GM21381 (cell line): Measurements from ENCODE around the gene ODAM.
A peak's percentile ranks its signal among the peaks of the same experiment; 100 is the strongest.
"Not testable (repeated sequence)": the region's sequence is repeated elsewhere in the genome, so short reads cannot be mapped to it uniquely, and the experiment has no call there.

Source experiments
- ATAC-seq: cut with Tn5 transposase; IDR thresholded peaks from one replicate; pipeline ENCODE4 v1.9.1; 2021; ENCODE audit warnings: mild to moderate bottlenecking, moderate library complexity; ENCODE audit not compliant: unreplicated experiment

Gene ODAM

GRCh38 chr4:70195425-70195824 is at the start of gene ODAM:
TSS of gene ODAM (plus strand) at chr4:70195725. CDS start at chr4:70196544, 819 bp downstream.
- ATAC-seq: no peak

GRCh38 chr4:70151271-70151670 is 44.3 kb upstream of the ODAM start:
- ATAC-seq: no peak

- ATAC-seq: no peak
These were observed 43.4 kb upstream of the ODAM start for GRCh38 chr4:70152088-70152487.

GRCh38 chr4:70153937-70154336 is 41.6 kb upstream of the ODAM start, which contains the start of gene PRR27:
TSS of gene PRR27 (plus strand) at chr4:70154237. CDS start at chr4:70154376, 139 bp downstream.
- no peak for ATAC-seq

GRCh38 chr4:70158576-70158975 is 36.9 kb upstream of the ODAM start:
- no peak for ATAC-seq

- no peak for ATAC-seq
These were observed 18.4 kb upstream of the ODAM start for GRCh38 chr4:70177090-70177489.

- no peak for ATAC-seq
These were observed 17.4 kb upstream of the ODAM start for GRCh38 chr4:70178075-70178660.

- no peak for ATAC-seq
These were observed 15.7 kb upstream of the ODAM start for GRCh38 chr4:70179811-70180210.

GRCh38 chr4:70181864-70182263 is 13.7 kb upstream of the ODAM start:
- no peak for ATAC-seq

- ATAC-seq: no peak
These were observed 12.9 kb upstream of the ODAM start for GRCh38 chr4:70182517-70183167.

- ATAC-seq: peak; percentile 77
These were observed 12.2 kb upstream of the ODAM start for GRCh38 chr4:70183168-70183939.

GRCh38 chr4:70183940-70184246 is 11.6 kb upstream of the ODAM start:
- no peak for ATAC-seq

- ATAC-seq: no peak
These were observed 8.3 kb upstream of the ODAM start for GRCh38 chr4:70187216-70187615.

GRCh38 chr4:70190579-70190978 is 4.9 kb upstream of the ODAM start:
- no peak for ATAC-seq

GRCh38 chr4:70191647-70192046 is 3.9 kb upstream of the ODAM start:
- no peak for ATAC-seq

GRCh38 chr4:70192895-70193294 is 2.6 kb upstream of the ODAM start:
- no peak for ATAC-seq

GRCh38 chr4:70196857-70197256 is 1.3 kb downstream of the ODAM start:
- no peak for ATAC-seq

GRCh38 chr4:70197842-70198241 is 2.3 kb downstream of the ODAM start:
- ATAC-seq: no peak

- ATAC-seq: no peak
These were observed 8.1 kb downstream of the ODAM start for GRCh38 chr4:70203601-70204000.

- ATAC-seq: not testable (repeated sequence)
These were observed 17.2 kb downstream of the ODAM start for GRCh38 chr4:70212752-70213151.

GRCh38 chr4:70216109-70216508 is 20.6 kb downstream of the ODAM start:
- ATAC-seq: not testable (repeated sequence)

GRCh38 chr4:70216550-70216949 is 21.0 kb downstream of the ODAM start:
- ATAC-seq: not testable (repeated sequence)
